Activated CD8-positive, alpha-beta memory T cell treated with anti-CD3 and anti-CD28 coated beads, Interleukin-2, amount 10 ng/mL, durations not matched to agents 7 days and 5 days (primary cell): Measurements from ENCODE around the gene TBK1. TPM values are rescaled to one million over a fixed set of nuclear protein-coding genes. Genes with fewer than 3 reads are reported as not detected.
A peak's percentile ranks its signal among the peaks of the same experiment; 100 is the strongest.

Experiments used
- ATAC-seq: fragments of 150-1000 bp; cut with Tn5 transposase; one replicate; pipeline ENCODE4 v1.10.0; 2021; ENCODE audit warnings: moderate library complexity
- CTCF ChIA-PET: fragments of 350-600 bp; sonication (Branson Sonifier 250); formaldehyde crosslinking; loops from one replicate; lab custom pipeline; 2021; ENCODE audit warnings: antibody characterized with exemption; lab: Charles Lee
- DNase-seq: peaks from one replicate; pipeline ENCODE4 v3.0.0-alpha.2; 2020
- H3K27ac Mint-ChIP-seq: one replicate; pipeline ENCODE4 v1.8.0; 2021; ENCODE audit warnings: mild to moderate bottlenecking, mixed read lengths
- H3K27me3 Mint-ChIP-seq: one replicate; pipeline ENCODE4 v1.8.0; 2021; ENCODE audit warnings: mixed read lengths
- H3K36me3 Mint-ChIP-seq: one replicate; pipeline ENCODE4 v1.8.0; 2021; ENCODE audit warnings: mild to moderate bottlenecking, mixed read lengths
- H3K4me1 Mint-ChIP-seq: one replicate; pipeline ENCODE4 v1.8.0; 2021; ENCODE audit warnings: mixed read lengths
- H3K4me3 Mint-ChIP-seq: one replicate; pipeline ENCODE4 v1.8.0; 2021; ENCODE audit warnings: mild to moderate bottlenecking, moderate library complexity, mixed read lengths
- H3K9me3 Mint-ChIP-seq: one replicate; pipeline ENCODE4 v1.8.0; 2022; ENCODE audit warnings: low read depth, mixed read lengths
- total RNA-seq, 2 experiments: library from RNA; stranded (reverse); gene quantifications; one replicate each; pipeline ENCODE4 v1.2.3, GENCODE V29; 2021

Gene TBK1
- total RNA-seq, 2 experiments from 2014 or later, result 37.3 to 40.4 TPM

DNA sequence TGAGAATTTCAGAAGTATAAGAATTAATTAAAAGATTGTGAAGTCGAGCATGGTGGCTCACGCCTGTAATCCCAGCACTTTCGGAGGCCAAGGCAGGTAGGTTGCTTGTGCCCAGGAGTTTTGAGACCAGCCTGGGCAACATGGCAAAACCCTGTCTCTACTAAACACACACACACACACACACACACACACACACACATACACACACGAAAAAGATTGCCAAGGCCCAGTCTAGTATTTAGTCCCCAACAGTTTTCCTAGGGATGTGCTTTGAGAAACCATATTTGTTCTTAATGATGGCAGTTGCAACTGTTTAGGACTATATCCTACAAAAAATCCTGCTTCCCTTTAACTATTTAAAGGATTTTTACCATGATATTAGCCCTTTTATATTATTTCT lies 6.0 kb downstream of the TBK1 start:
- no peak for DNase-seq
- no peak for ATAC-seq
- H3K27me3 Mint-ChIP-seq, result no peaks in the 10 kb centered on the region
- H3K9me3 Mint-ChIP-seq, result no peaks in the 10 kb centered on the region
- H3K36me3 Mint-ChIP-seq, result peaks cover 43% of the 10 kb centered on the region
- H3K4me1 Mint-ChIP-seq, result peaks cover 57% of the 10 kb centered on the region
- peak overlapping the region; percentile 62 for H3K27ac Mint-ChIP-seq
- no peak overlapping the region for H3K4me3 Mint-ChIP-seq
- CTCF ChIA-PET, result no interaction called here

DNA sequence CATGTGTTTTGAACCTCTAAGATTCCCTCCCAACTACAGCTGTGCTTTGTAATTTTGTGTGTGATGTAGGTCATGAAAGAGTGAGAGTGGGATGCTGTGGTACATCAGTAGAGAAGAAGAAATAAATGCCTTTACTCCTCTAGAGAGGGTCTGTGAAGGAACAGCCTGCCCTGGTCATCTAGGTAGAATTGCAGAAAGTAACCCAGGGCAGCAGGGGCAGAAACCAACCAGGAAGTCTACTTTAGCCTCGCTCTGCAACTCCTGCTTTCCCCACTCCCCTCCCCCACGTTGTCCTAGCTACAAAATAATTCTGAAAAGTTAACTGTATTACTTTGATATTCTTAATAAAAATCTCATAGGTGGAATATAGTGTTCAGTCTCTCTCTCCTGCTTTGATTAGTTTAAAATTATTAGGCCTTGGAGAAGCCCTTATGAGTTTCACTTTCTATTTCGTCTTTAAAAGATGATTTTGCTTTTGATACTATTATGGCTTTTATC lies 7.5 kb downstream of the TBK1 start:
- CTCF ChIA-PET, result interaction anchor here (2.5 kb wide), 1 partner anchor 16 kb away, joined by 6 read pairs; no protein-coding TSS in a partner anchor
- peaks cover 44% of the 10 kb centered on the region for H3K36me3 Mint-ChIP-seq
- peak overlapping the region; percentile 93 for H3K27ac Mint-ChIP-seq
- ATAC-seq, result peak; percentile 66
- H3K4me3 Mint-ChIP-seq, result peak overlapping the region; percentile 74
- peaks cover 46% of the 10 kb centered on the region for H3K4me1 Mint-ChIP-seq
- DNase-seq, result no peak
- H3K9me3 Mint-ChIP-seq, result no peaks in the 10 kb centered on the region
- no peaks in the 10 kb centered on the region for H3K27me3 Mint-ChIP-seq

- no peaks in the 10 kb centered on the region for H3K9me3 Mint-ChIP-seq
- no peak for ATAC-seq
- no peaks in the 10 kb centered on the region for H3K27me3 Mint-ChIP-seq
- no peak overlapping the region for H3K4me3 Mint-ChIP-seq
- H3K4me1 Mint-ChIP-seq, result peaks cover 33% of the 10 kb centered on the region
- CTCF ChIA-PET, result no interaction called here
- H3K36me3 Mint-ChIP-seq, result peaks cover 55% of the 10 kb centered on the region
- peak overlapping the region; percentile 31 for H3K27ac Mint-ChIP-seq
- no peak for DNase-seq
These were observed 9.9 kb downstream of the TBK1 start for GRCh38 chr12:64461634-64462414.

DNA sequence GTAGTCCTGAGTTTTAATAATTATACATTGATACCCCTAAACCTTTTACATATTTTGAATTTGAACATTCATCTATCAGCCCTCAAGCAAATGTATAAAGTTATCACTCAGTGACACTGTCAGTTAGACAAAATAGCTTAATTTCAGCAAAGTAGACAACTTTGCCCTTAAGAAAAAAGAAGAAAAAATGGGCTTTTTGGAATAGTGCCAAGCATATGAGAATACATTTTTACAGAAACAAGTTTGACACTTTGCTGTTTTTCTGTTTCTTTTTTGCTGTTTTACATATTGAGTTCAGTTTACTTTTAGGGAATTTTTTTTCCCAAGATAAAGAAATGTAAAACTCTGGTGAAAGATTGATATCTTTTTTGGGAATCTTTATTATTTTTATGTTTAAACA lies 14.3 kb downstream of the TBK1 start:
- Mint-ChIP-seq H3K4me3 (no peak overlapping the region), H3K27me3 (no peaks in the 10 kb centered on the region), H3K4me1 (peaks cover 6% of the 10 kb centered on the region), H3K9me3 (no peaks in the 10 kb centered on the region), H3K36me3 (peaks cover 59% of the 10 kb centered on the region), H3K27ac (no peak overlapping the region)
- CTCF ChIA-PET, result no interaction called here
- DNase-seq (no peak), ATAC-seq (no peak)

DNA sequence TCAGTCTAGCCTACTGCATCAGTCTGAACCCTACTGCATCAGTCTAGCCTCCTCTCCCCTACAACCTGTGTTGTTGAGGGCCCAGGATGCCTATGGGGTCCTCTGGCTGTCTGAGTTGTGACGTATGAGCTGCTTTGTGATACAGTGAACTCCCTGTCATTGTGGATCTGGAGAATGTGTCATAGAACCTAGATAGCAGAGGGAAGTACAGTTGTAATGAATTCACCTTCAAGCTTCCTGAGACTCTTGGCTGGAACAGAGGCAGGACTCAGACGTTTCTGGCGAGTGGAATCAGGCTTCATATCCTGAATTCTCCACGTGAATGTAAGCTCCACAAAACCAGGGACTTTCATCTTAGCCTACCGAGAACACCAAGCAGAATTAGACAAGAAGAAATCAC lies 17.0 kb downstream of the TBK1 start:
- no peak overlapping the region for H3K4me3 Mint-ChIP-seq
- ATAC-seq, result no peak
- DNase-seq, result no peak
- peaks cover 67% of the 10 kb centered on the region for H3K36me3 Mint-ChIP-seq
- no peaks in the 10 kb centered on the region for H3K27me3 Mint-ChIP-seq
- CTCF ChIA-PET, result interaction anchor here (1.2 kb wide), 1 partner anchor 13 kb away, joined by 4 read pairs; no protein-coding TSS in a partner anchor
- no peaks in the 10 kb centered on the region for H3K4me1 Mint-ChIP-seq
- no peak overlapping the region for H3K27ac Mint-ChIP-seq
- H3K9me3 Mint-ChIP-seq, result no peaks in the 10 kb centered on the region

DNA sequence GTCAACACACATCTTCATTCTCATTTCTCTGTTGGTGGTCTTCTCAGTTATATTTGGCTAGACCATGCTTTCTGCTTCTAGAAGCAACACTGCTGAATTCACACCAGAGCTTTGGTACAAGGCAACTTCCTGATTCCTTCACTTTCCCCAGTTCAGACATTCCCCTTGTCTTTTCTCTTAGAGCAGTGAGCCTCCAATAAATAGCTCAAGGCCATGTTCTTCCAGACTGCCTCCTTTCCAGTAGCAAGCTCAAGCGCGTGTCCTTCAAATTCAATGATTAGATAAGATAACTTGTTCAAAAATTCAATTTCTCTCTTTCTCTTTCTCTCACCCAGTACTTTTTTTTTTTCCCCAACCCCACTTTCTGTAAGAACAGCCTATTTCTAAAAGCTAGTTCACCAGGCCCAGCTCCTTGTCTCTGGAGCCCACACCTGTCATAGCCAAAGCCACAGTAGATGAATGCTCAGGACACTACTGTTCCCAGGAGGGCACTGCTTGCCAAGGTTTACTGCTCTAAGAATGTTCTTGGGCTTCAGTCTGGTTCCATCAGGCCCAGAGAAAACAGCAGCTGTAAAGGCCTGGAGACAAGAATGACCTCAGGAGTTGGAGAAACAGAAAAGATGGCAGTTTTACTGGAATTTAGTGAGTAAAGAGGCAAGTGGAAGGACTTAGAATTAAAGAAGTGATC lies 17.7 kb downstream of the TBK1 start:
- no peak for DNase-seq
- Mint-ChIP-seq H3K27ac (no peak overlapping the region), H3K27me3 (no peaks in the 10 kb centered on the region), H3K36me3 (peaks cover 68% of the 10 kb centered on the region), H3K4me1 (no peaks in the 10 kb centered on the region), H3K4me3 (no peak overlapping the region), H3K9me3 (no peaks in the 10 kb centered on the region)
- CTCF ChIA-PET, result interaction anchor here (1.2 kb wide), 1 partner anchor 12 kb away, joined by 4 read pairs; no protein-coding TSS in a partner anchor
- ATAC-seq, result no peak

DNA sequence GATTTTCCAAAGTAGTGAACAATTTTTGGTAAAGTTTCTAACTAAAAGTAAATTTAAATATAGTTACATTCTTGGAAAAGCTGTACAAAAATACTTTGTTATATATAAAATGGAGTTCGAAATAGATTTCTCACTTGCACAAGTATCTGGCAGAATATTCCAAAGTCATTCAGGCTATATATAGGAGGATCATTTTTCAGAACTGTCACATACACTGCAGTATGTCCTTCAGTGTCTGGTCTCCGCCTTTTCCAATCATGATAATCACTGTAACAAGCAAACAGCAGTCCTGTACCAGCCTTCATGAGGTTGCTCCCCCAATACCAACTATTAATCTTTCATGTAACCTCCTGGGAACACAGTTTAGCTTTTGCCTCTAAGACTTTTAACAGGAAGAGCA lies 18.6 kb downstream of the TBK1 start:
- Mint-ChIP-seq H3K9me3 (peaks cover 3% of the 10 kb centered on the region), H3K4me1 (no peaks in the 10 kb centered on the region), H3K27ac (no peak overlapping the region), H3K4me3 (no peak overlapping the region), H3K36me3 (peaks cover 70% of the 10 kb centered on the region), H3K27me3 (no peaks in the 10 kb centered on the region)
- CTCF ChIA-PET, result no interaction called here
- ATAC-seq (no peak), DNase-seq (no peak)

DNA sequence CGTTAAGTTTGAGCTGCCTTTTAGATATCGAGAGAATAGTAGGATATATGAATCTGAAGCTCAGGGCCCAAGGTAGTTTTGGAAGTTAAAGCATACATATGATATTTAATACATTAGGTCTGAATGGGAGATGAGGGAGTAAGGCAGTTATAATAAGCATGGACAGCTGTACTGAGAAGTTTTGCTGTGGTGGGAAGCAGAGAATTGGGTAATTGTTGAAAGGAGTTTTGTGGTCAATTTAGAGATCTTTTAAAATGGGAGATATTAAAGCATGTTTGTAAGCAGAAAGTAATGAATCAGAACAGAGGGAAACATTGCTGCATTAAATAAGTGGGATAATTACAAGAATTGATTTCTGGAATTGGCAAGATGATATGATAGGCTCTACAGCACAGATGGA lies 21.3 kb downstream of the TBK1 start:
- peaks cover 5% of the 10 kb centered on the region for H3K9me3 Mint-ChIP-seq
- CTCF ChIA-PET, result no interaction called here
- DNase-seq (no peak), ATAC-seq (no peak)
- no peak overlapping the region for H3K27ac Mint-ChIP-seq
- H3K4me3 Mint-ChIP-seq, result no peak overlapping the region
- H3K4me1 Mint-ChIP-seq, result peaks cover 3% of the 10 kb centered on the region
- no peaks in the 10 kb centered on the region for H3K27me3 Mint-ChIP-seq
- H3K36me3 Mint-ChIP-seq, result peaks cover 79% of the 10 kb centered on the region

GRCh38 chr12:64475518-64475917 lies 23.6 kb downstream of the TBK1 start:
- CTCF ChIA-PET, result no interaction called here
- no peaks in the 10 kb centered on the region for H3K27me3 Mint-ChIP-seq
- no peak overlapping the region for H3K27ac Mint-ChIP-seq
- H3K9me3 Mint-ChIP-seq, result peaks cover 5% of the 10 kb centered on the region
- peaks cover 3% of the 10 kb centered on the region for H3K4me1 Mint-ChIP-seq
- H3K36me3 Mint-ChIP-seq, result peaks cover 77% of the 10 kb centered on the region
- DNase-seq (no peak), ATAC-seq (no peak)
- H3K4me3 Mint-ChIP-seq, result no peak overlapping the region

DNA sequence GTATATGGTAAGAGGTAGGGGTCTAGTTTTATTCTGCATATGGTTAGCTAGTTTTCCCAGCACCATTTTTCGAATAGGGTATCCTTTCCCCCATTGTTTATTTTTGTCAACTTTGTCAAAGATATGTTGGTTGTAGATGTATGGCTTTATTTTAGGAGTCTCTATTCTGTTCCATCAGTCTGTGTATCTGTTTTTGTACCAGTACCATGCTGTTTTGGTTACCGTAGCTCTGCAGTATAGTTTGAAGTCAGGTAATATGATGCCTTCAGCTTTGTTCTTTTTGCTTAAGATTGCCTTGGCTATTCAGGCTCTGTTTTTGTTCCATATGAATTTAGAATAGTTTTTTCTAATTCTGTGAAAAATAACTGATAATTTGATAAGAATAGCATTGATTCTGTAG lies 24.9 kb downstream of the TBK1 start:
- no peak overlapping the region for H3K27ac Mint-ChIP-seq
- CTCF ChIA-PET, result interaction anchor here (1.0 kb wide), 1 partner anchor 16 kb away, joined by 3 read pairs; no protein-coding TSS in a partner anchor
- no peak for DNase-seq

DNA sequence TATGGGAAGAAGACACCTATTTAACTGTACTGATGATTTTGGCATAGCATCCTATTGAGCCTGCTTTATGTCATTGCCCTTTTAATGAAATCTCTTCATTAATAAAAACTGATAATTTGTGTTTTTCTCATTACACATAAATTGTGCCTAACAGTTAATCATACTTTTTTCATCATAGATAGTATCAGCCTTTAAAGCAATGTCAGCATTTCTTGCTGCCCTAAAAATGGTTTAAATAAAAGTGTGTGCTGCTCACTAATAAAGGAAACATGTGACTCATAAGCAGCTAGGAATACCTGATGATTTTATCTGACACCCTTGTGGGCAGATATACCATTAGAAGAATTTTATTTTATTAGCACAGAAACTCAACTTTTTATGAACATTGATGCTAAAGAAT lies 26.7 kb downstream of the TBK1 start:
- CTCF ChIA-PET, result no interaction called here
- H3K27me3 Mint-ChIP-seq, result no peaks in the 10 kb centered on the region

More for the DNA sequence above, 24.9 kb downstream of the TBK1 start:
- H3K27me3 Mint-ChIP-seq, result no peaks in the 10 kb centered on the region
- peaks cover 5% of the 10 kb centered on the region for H3K9me3 Mint-ChIP-seq
- H3K4me3 Mint-ChIP-seq, result no peak overlapping the region
- no peak for ATAC-seq
- peaks cover 70% of the 10 kb centered on the region for H3K36me3 Mint-ChIP-seq
- peaks cover 3% of the 10 kb centered on the region for H3K4me1 Mint-ChIP-seq

DNA sequence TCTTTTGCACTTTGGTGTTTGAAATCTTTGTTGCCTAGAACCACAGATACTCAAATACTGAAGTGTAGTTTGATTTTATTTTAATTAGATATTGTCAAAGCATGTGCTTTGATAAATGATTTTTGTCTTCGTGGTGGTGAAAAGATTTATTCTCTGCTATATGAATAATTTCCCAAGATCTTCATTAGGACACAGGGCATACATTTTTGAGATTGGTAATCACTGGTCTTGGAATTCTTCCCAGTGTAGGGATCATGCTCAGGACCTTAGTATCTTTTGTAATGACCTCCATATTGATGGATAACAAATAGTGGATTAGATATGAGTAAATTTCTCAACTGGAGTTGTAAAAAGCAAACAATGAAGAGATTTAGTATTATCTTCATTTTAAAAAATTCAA lies 28.2 kb downstream of the TBK1 start:
- H3K4me1 Mint-ChIP-seq, result peaks cover 3% of the 10 kb centered on the region

More for the DNA sequence above, 26.7 kb downstream of the TBK1 start:
- Mint-ChIP-seq H3K4me1 (peaks cover 3% of the 10 kb centered on the region), H3K4me3 (no peak overlapping the region), H3K27ac (no peak overlapping the region), H3K36me3 (peaks cover 62% of the 10 kb centered on the region), H3K9me3 (peaks cover 5% of the 10 kb centered on the region)
- ATAC-seq (no peak), DNase-seq (no peak)

DNA sequence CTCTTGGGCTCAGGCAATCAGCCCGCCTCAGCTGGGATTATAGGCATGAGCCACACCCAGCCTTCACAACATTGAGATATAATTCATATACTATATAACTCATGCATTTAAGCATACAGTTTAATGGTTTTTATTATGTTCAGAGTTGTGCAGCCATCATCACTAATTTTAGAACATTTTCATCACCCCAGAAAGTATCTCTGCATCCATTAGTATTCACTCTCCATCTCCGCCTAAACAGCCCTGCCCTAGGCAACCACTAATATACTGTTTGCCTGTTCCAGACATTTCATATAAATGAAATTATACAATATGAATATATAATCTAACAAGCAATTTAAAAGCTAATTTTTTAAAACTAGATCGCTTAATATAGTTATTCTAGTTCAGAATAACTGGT lies 34.7 kb downstream of the TBK1 start:
- peaks cover 11% of the 10 kb centered on the region for H3K4me1 Mint-ChIP-seq
- no peak for ATAC-seq

More for the DNA sequence above, 28.2 kb downstream of the TBK1 start:
- Mint-ChIP-seq H3K27me3 (no peaks in the 10 kb centered on the region), H3K36me3 (peaks cover 51% of the 10 kb centered on the region), H3K27ac (no peak overlapping the region), H3K9me3 (peaks cover 5% of the 10 kb centered on the region), H3K4me3 (no peak overlapping the region)
- ATAC-seq (no peak), DNase-seq (no peak)
- CTCF ChIA-PET, result no interaction called here

More for the DNA sequence above, 34.7 kb downstream of the TBK1 start:
- Mint-ChIP-seq H3K4me3 (no peak overlapping the region), H3K36me3 (peaks cover 49% of the 10 kb centered on the region), H3K27me3 (no peaks in the 10 kb centered on the region), H3K27ac (no peak overlapping the region), H3K9me3 (no peaks in the 10 kb centered on the region)
- CTCF ChIA-PET, result no interaction called here
- no peak for DNase-seq
